Fibroblast of lung (primary cell): Measurements from ENCODE around the gene PSPN. TPM values are rescaled to one million over a fixed set of nuclear protein-coding genes. Genes with fewer than 3 reads are reported as not detected.
"Not testable (repeated sequence)": the region's sequence is repeated elsewhere in the genome, so short reads cannot be mapped to it uniquely, and the experiment has no call there.

Experiments used
- DNase-seq, 2 donors: peaks; one replicate each; pipeline versions ENCODE4 v3.0.0 to v3.0.0-alpha.2; 2010; ENCODE audit warnings: low read depth in 2 of 2
- H2AFZ ChIP-seq: 2 replicates; pipeline ENCODE4 v1.5.1; 2012; ENCODE audit warnings: low read length, control low read depth, inconsistent platforms
- H3K27ac ChIP-seq: 2 replicates; pipeline ENCODE4 v1.5.1; 2011; ENCODE audit warnings: low read length, control low read depth; ENCODE audit not compliant: insufficient read depth
- H3K27me3 ChIP-seq: 2 replicates; pipeline ENCODE4 v1.5.1; 2011; ENCODE audit warnings: mild to moderate bottlenecking, low read length; ENCODE audit not compliant: control insufficient read depth, insufficient read depth
- H3K36me3 ChIP-seq: 2 replicates; pipeline ENCODE4 v1.5.1; 2011; ENCODE audit warnings: low read length; ENCODE audit not compliant: control insufficient read depth, insufficient read depth
- H3K4me1 ChIP-seq: 2 replicates; pipeline ENCODE4 v1.5.1; 2011; ENCODE audit warnings: low read length; ENCODE audit not compliant: control insufficient read depth, insufficient read depth; ENCODE audit errors: extremely low read depth
- H3K4me2 ChIP-seq: 2 replicates; pipeline ENCODE4 v1.5.1; 2011; ENCODE audit warnings: low read length, control low read depth; ENCODE audit not compliant: insufficient read depth; ENCODE audit errors: extremely low read depth
- H3K4me3 ChIP-seq, 4 experiments: fragments of 200-600 bp in 1 of 4; sonication (generic) in 1 of 4; replicated peaks in 1 of 4; 2 replicates each; pipeline ENCODE4 v1.5.1; 2011 to 2016; ENCODE audit warnings: low read length in 4 of 4, low read depth in 3 of 4, mild to moderate bottlenecking in 3 of 4, control low read depth in 2 of 4, inconsistent platforms in 1 of 4, mixed read lengths in 1 of 4; ENCODE audit not compliant: insufficient read depth in 1 of 4; ENCODE audit errors: control extremely low read depth in 1 of 4
- H3K79me2 ChIP-seq: 2 replicates; pipeline ENCODE4 v1.5.1; 2012; ENCODE audit warnings: mild to moderate bottlenecking, low read length, inconsistent platforms; ENCODE audit not compliant: control insufficient read depth, insufficient read depth
- H3K9ac ChIP-seq: 2 replicates; pipeline ENCODE4 v1.5.1; 2011; ENCODE audit warnings: mild to moderate bottlenecking, low read length, control low read depth; ENCODE audit not compliant: insufficient read depth
- H3K9me3 ChIP-seq: 2 replicates; pipeline ENCODE4 v1.5.1; 2012; ENCODE audit warnings: low read depth, low read length; ENCODE audit not compliant: control insufficient read depth, insufficient read depth
- H4K20me1 ChIP-seq: 2 replicates; pipeline ENCODE4 v1.5.1; 2011; ENCODE audit warnings: low read length; ENCODE audit not compliant: control insufficient read depth, insufficient read depth; ENCODE audit errors: extremely low read depth
- EZH2 ChIP-seq: IDR thresholded peaks from 2 replicates; pipeline ENCODE4 v1.5.1; 2012; ENCODE audit warnings: low read length, control low read depth, mild to moderate bottlenecking; ENCODE audit errors: missing control alignments
- polyA plus RNA-seq, 2 donors: library from polyadenylated mRNA; depleted of rRNA in 1 of 2; stranded (reverse) in 1 of 2; unstranded in 1 of 2; fragments of >200 nt; gene quantifications; 2 replicates each; pipeline ENCODE4 v1.2.1, GENCODE V29; 2011 to 2012; ENCODE audit warnings: missing spikeins in 1 of 2
- total RNA-seq: library from RNA; depleted of rRNA; stranded (reverse); fragments of >200 nt; gene quantifications from 2 replicates; pipeline ENCODE4 v1.2.1, GENCODE V29; 2014
- TF ChIP-seq, protein P1 (sequence below), 2 donors: IDR thresholded peaks in 1 of 2; conservative IDR thresholded peaks in 1 of 2; 1 replicate in 1 of 2; 2 replicates in 1 of 2; pipeline ENCODE4 v1.5.1; 2011 to 2012; ENCODE audit warnings: low read length in 2 of 2, control low read depth in 1 of 2, inconsistent platforms in 1 of 2, low read depth in 1 of 2, mild to moderate bottlenecking in 1 of 2

The PSPN gene
- total and polyA plus RNA-seq, 2 donors (not counting 1 experiment from before 2014, with no cell fraction given): 0.25 to 0.99 TPM

DNA sequence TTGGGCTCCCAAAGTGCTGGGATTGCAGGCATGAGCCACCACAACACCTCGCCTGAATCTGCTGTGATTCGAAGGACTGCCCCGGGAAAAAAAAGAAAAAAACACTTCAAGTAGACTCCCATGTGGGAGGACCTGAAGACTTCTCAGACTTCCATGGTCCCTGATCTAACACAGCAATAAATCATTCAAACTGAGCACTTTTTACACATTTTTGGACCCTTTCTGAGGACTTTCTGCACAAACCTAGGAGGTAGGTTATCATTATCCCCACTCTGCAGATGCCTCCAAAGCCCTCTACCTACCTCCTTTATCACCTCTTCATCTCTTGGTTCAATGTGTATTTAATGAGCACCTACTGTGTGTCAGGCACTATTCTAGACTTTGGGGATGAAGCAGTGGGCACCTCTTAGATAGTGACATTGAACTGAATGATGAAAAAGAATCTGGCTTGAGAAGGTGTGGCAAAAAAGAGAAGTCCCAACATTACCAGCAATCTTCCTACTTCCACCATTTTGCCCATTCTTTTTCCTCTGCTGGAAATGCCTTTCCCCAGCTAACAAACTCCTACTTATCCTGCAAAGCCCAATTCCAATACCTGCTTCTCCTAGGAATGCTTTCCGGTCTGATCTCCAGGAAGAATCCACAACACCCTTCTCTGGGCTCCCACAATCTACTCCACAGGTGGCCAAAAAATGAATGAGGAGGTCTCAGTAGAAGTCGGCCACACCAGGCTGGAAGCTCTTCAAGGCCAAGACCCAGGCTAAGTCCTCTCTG is 16.0 kb downstream of the PSPN start:
- TF ChIP-seq EZH2: no peak
- TF ChIP-seq, protein P1, sequence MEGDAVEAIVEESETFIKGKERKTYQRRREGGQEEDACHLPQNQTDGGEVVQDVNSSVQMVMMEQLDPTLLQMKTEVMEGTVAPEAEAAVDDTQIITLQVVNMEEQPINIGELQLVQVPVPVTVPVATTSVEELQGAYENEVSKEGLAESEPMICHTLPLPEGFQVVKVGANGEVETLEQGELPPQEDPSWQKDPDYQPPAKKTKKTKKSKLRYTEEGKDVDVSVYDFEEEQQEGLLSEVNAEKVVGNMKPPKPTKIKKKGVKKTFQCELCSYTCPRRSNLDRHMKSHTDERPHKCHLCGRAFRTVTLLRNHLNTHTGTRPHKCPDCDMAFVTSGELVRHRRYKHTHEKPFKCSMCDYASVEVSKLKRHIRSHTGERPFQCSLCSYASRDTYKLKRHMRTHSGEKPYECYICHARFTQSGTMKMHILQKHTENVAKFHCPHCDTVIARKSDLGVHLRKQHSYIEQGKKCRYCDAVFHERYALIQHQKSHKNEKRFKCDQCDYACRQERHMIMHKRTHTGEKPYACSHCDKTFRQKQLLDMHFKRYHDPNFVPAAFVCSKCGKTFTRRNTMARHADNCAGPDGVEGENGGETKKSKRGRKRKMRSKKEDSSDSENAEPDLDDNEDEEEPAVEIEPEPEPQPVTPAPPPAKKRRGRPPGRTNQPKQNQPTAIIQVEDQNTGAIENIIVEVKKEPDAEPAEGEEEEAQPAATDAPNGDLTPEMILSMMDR (conservative IDR thresholded peaks at IDR 0.05 in 1 of 2, IDR thresholded peaks at IDR 0.05 in 1 of 2; ENCODE audit: low read depth in 1 of 2, low read length in 2 of 2): no peak
- H3K9me3 ChIP-seq: no peaks in the 10 kb centered on the region
- H3K4me3 ChIP-seq: no peak overlapping the region
- no peak for DNase-seq
- no peaks in the 10 kb centered on the region for H4K20me1 ChIP-seq
- no peak overlapping the region for H3K4me2 ChIP-seq
- H3K36me3 ChIP-seq: no peaks in the 10 kb centered on the region
- H3K9ac ChIP-seq: no peak overlapping the region
- H3K27ac ChIP-seq: no peak overlapping the region
- no peaks in the 10 kb centered on the region for H3K27me3 ChIP-seq
- H2AFZ ChIP-seq: no peak overlapping the region
- H3K79me2 ChIP-seq: peaks cover 10% of the 10 kb centered on the region
- peaks cover 2% of the 10 kb centered on the region for H3K4me1 ChIP-seq

GRCh38 chr19:6358003-6358402 is 17.7 kb downstream of the PSPN start:
- Histone ChIP-seq H3K9ac (no peak overlapping the region), H3K9me3 (no peaks in the 10 kb centered on the region), H3K79me2 (peaks cover 10% of the 10 kb centered on the region), H4K20me1 (no peaks in the 10 kb centered on the region), H3K36me3 (no peaks in the 10 kb centered on the region), H3K27me3 (no peaks in the 10 kb centered on the region), H3K27ac (no peak overlapping the region), H2AFZ (no peak overlapping the region), H3K4me2 (no peak overlapping the region), H3K4me1 (peaks cover 2% of the 10 kb centered on the region), H3K4me3 (no peak overlapping the region)
- TF ChIP-seq EZH2: no peak
- TF ChIP-seq, protein P1 (conservative IDR thresholded peaks at IDR 0.05 in 1 of 2, IDR thresholded peaks at IDR 0.05 in 1 of 2; ENCODE audit: low read depth in 1 of 2, low read length in 2 of 2): no peak
- no peak for DNase-seq

DNA sequence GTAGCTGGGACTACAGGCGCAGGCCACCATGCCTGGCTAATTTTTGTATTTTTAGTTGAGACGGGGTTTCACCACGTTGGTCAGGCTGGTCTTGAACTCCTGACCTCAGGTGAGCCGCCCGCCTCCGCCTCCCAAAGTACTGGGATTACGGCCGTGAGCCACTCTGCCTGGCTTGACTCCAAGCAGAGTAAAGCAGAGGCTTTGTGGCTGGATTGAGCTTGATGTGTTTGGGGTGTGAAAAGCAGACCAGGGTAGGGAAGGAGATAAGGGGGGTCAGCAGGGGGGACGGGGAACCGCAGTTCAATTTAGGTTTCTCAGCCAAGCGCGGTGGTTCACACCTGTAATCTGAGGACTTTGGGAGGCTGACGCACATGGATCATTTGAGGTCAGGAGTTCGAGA is 18.6 kb downstream of the PSPN start:
- H3K9ac ChIP-seq: no peak overlapping the region
- H3K27ac ChIP-seq: no peak overlapping the region
- H3K4me3 ChIP-seq: no peak overlapping the region
- H3K36me3 ChIP-seq: no peaks in the 10 kb centered on the region
- H4K20me1 ChIP-seq: no peaks in the 10 kb centered on the region
- peaks cover 6% of the 10 kb centered on the region for H3K79me2 ChIP-seq
- no peaks in the 10 kb centered on the region for H3K27me3 ChIP-seq
- H3K4me2 ChIP-seq: no peak overlapping the region
- H3K4me1 ChIP-seq: no peaks in the 10 kb centered on the region
- no peaks in the 10 kb centered on the region for H3K9me3 ChIP-seq
- no peak for DNase-seq
- no peak overlapping the region for H2AFZ ChIP-seq
- TF ChIP-seq EZH2: no peak
- TF ChIP-seq, protein P1 (conservative IDR thresholded peaks at IDR 0.05 in 1 of 2, IDR thresholded peaks at IDR 0.05 in 1 of 2; ENCODE audit: low read depth in 1 of 2, low read length in 2 of 2): no peak

DNA sequence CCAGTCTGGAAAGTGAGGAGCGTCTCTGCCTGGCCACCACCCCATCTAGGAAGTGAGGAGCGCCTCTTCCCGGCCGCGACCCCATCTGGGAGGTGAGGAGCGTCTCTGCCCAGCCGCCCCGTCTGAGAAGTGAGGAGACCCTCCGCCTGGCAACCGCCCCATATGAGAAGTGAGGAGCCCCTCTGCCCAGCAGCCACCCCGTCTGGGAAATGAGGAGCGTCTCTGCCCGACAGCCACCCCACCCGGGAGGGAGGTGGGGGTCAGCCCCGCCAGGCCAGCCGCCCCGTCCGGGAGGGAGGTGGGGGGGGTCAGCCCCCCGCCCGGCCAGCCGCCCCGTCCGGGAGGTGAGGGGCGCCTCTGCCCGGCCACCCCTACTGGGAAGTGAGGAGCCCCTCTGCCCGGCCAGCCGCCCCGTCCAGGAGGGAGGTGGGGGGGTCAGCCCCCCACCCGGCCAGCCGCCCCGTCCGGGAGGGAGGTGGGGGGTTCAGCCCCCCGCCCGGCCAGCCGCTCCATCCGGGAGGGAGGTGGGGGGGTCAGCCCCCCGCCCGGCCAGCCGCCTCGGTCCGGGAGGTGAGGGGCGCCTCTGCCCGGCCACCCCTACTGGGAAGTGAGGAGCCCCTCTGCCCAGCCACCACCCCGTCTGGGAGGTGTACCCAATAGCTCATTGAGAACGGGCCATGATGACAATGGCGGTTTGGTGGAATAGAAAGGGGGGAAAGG is 20.3 kb downstream of the PSPN start:
- not testable (repeated sequence) for H3K79me2 ChIP-seq, H3K4me3 ChIP-seq, H4K20me1 ChIP-seq, H3K27me3 ChIP-seq, H3K27ac ChIP-seq, H3K36me3 ChIP-seq, H3K9ac ChIP-seq, H3K9me3 ChIP-seq, H3K4me1 ChIP-seq, H2AFZ ChIP-seq, H3K4me2 ChIP-seq, DNase-seq
